Lung (tissue), 12 donors: Measurements from ENCODE around the gene CES3. TPM values are rescaled to one million over a fixed set of nuclear protein-coding genes. Genes with fewer than 3 reads are reported as not detected.

Experiments used
- ATAC-seq: fragments of 200-7000 bp; cut with Tn5 transposase; one replicate; pipeline ENCODE4 v1.9.1; 2020; ENCODE audit warnings: moderate number of reproducible peaks; ENCODE audit not compliant: insufficient read depth, low FRiP score
- DNase-seq, 3 donors: peaks; one replicate each; pipeline ENCODE4 v3.0.0-alpha.2; 2013 to 2017
- H3K27ac ChIP-seq, 2 donors: one replicate each; pipeline ENCODE4 v1.5.1; 2013; ENCODE audit warnings: mild to moderate bottlenecking in 2 of 2, moderate library complexity in 2 of 2, control low read depth in 1 of 2, inconsistent platforms in 1 of 2, low read depth in 1 of 2, low read length in 1 of 2
- H3K27me3 ChIP-seq, 3 donors: one replicate each; pipeline ENCODE4 v1.5.1; 2013; ENCODE audit warnings: low read length in 2 of 3; ENCODE audit not compliant: control insufficient read depth in 3 of 3, insufficient read depth in 3 of 3
- H3K36me3 ChIP-seq, 4 donors: one replicate each; pipeline ENCODE4 v1.5.1; 2013; ENCODE audit warnings: low read length in 4 of 4, mild to moderate bottlenecking in 1 of 4, moderate library complexity in 1 of 4; ENCODE audit not compliant: control insufficient read depth in 4 of 4, insufficient read depth in 4 of 4
- H3K4me1 ChIP-seq, 5 donors: one replicate each; pipeline ENCODE4 v1.5.1; 2013; ENCODE audit warnings: low read length in 5 of 5, mild to moderate bottlenecking in 2 of 5, moderate library complexity in 1 of 5; ENCODE audit not compliant: control insufficient read depth in 5 of 5, insufficient read depth in 5 of 5
- H3K4me3 ChIP-seq: one replicate; pipeline ENCODE4 v1.5.1; 2013; ENCODE audit warnings: mild to moderate bottlenecking, control low read depth, moderate library complexity
- H3K9ac ChIP-seq, 2 donors: one replicate each; pipeline ENCODE4 v1.5.1; 2013; ENCODE audit warnings: low read length in 2 of 2, control low read depth in 1 of 2; ENCODE audit not compliant: insufficient read depth in 1 of 2
- H3K9me3 ChIP-seq, 4 donors: one replicate each; pipeline ENCODE4 v1.5.1; 2013; ENCODE audit warnings: low read length in 3 of 4, mild to moderate bottlenecking in 1 of 4, moderate library complexity in 1 of 4; ENCODE audit not compliant: control insufficient read depth in 4 of 4, insufficient read depth in 3 of 4
- CTCF ChIP-seq: IDR thresholded peaks from 2 replicates; pipeline ENCODE4 v1.5.1; 2012; ENCODE audit warnings: mild to moderate bottlenecking; ENCODE audit errors: control extremely low read depth, extremely low read depth
- WGBS, 2 donors: extraction: QIAGEN DNeasy Blood & Tissue Kit; methylation state at CpG; one replicate each; pipeline ENCODE4 v1.1.7; 2013; 5-methylcytosine and 5-hydroxymethylcytosine counted together
- polyA plus RNA-seq, 2 donors: library from polyadenylated mRNA; stranded (reverse); fragments of 200-250 nt; gene quantifications; one replicate each; pipeline ENCODE4 v1.2.1, GENCODE V29; 2013
- total RNA-seq, 2 donors: library from RNA; depleted of rRNA in 1 of 2; stranded (reverse); fragments of >200 nt in 1 of 2; gene quantifications; one replicate each; pipeline ENCODE4 v1.2.1, GENCODE V29; 2014 to 2021
- donor health status: control.
- donor health status: control.
- donor health status: Bipolar disorder and iron deficiency.
- donor health status: healthy.
- donor health status: DM: yes; HTN: yes; CAD: no.

Gene CES3
- total and polyA plus RNA-seq, 4 donors: 0.57 to 2.6 (median 0.91) TPM

- Histone ChIP-seq H3K27me3 (peaks cover 0 to 37% (median 25%) of the 10 kb centered on the region in 3 donors), H3K9ac (no peak overlapping the region), H3K36me3 (peaks cover 0 to 3% (median 1%) of the 10 kb centered on the region in 4 donors), H3K27ac (no peak overlapping the region), H3K4me1 (peaks cover 0 to 21% (median 6%) of the 10 kb centered on the region in 5 donors), H3K9me3 (no peaks in the 10 kb centered on the region), H3K4me3 (no peak overlapping the region)
- DNase-seq: no peak
- WGBS, 2 donors: 16% methylated on average over 20 to 21 of the region's 21 CpGs
- TF ChIP-seq CTCF: no peak
- no peak for ATAC-seq
These were observed 12.2 kb upstream of the CES3 start for GRCh38 chr16:66948837-66949225.

GRCh38 chr16:66949472-66949871, 11.6 kb upstream of the CES3 start:
- Histone ChIP-seq H3K9ac (no peak overlapping the region), H3K9me3 (no peaks in the 10 kb centered on the region), H3K36me3 (no peaks in the 10 kb centered on the region), H3K4me1 (peaks cover 0 to 21% (median 6%) of the 10 kb centered on the region in 5 donors), H3K27me3 (peaks cover 0 to 37% (median 25%) of the 10 kb centered on the region in 3 donors), H3K27ac (no peak overlapping the region), H3K4me3 (no peak overlapping the region)
- 76 to 77% methylated on average over 6 of the region's 6 CpGs for WGBS, 2 donors
- no peak for ATAC-seq
- TF ChIP-seq CTCF: no peak
- DNase-seq: no peak

GRCh38 chr16:66950437-66950836, 10.6 kb upstream of the CES3 start:
- no peak for DNase-seq
- Histone ChIP-seq H3K36me3 (no peaks in the 10 kb centered on the region), H3K9ac (no peak overlapping the region), H3K27me3 (peaks cover 0 to 37% (median 25%) of the 10 kb centered on the region in 3 donors), H3K27ac (no peak overlapping the region), H3K9me3 (no peaks in the 10 kb centered on the region), H3K4me3 (no peak overlapping the region), H3K4me1 (peaks cover 0 to 21% (median 6%) of the 10 kb centered on the region in 5 donors)
- ATAC-seq: no peak
- no peak for TF ChIP-seq CTCF
- 78 to 87% methylated on average over 2 of the region's 2 CpGs for WGBS, 2 donors
